SK-N-SH treated with all-trans-retinoic acid at 6 μM for 48 hours (cell line): ENCODE measurements around the gene SKIL.
A peak's percentile ranks its signal among the peaks of the same experiment; 100 is the strongest.

Experiments
- ATAC-seq: fragments of 200-7000 bp; cut with Tn5 transposase; 3 replicates; pipeline ENCODE4 v1.9.1; 2020; ENCODE audit warnings: mild to moderate bottlenecking, moderate library complexity
- ARNTL ChIP-seq: fragments of 450-650 bp; formaldehyde crosslinking; IDR thresholded peaks from 2 replicates; pipeline ENCODE4 v1.5.0; 2020; ENCODE audit warnings: low read depth, mild to moderate bottlenecking, moderate library complexity, borderline replicate concordance
- CSDC2 ChIP-seq: fragments of 250-450 bp; sonication (Bioruptor Pico); IDR thresholded peaks from 2 replicates; pipeline ENCODE4 v1.5.0; 2020; ENCODE audit warnings: mild to moderate bottlenecking, moderate library complexity
- ESRRG ChIP-seq: fragments of 250-450 bp; sonication (Bioruptor Pico); IDR thresholded peaks from 2 replicates; pipeline ENCODE4 v1.6.1; 2021; ENCODE audit warnings: mild to moderate bottlenecking
- GLIS3 ChIP-seq: fragments of 250-450 bp; sonication (Bioruptor Pico); IDR thresholded peaks from 2 replicates; pipeline ENCODE4 v1.5.0; 2020; ENCODE audit warnings: mild to moderate bottlenecking, moderate library complexity
- ISL1 ChIP-seq: fragments of 250-450 bp; sonication (Bioruptor Pico); IDR thresholded peaks from 2 replicates; pipeline ENCODE4 v2.1.2; 2022; ENCODE audit warnings: mild to moderate bottlenecking, moderate library complexity
- PPARA ChIP-seq: fragments of 250-450 bp; sonication (Bioruptor Pico); IDR thresholded peaks from 2 replicates; pipeline ENCODE4 v1.5.0; 2020; ENCODE audit warnings: mild to moderate bottlenecking, borderline replicate concordance
- RARB ChIP-seq: fragments of 250-450 bp; sonication (Bioruptor Pico); IDR thresholded peaks from 2 replicates; pipeline ENCODE4 v1.8.0; 2021; ENCODE audit warnings: mild to moderate bottlenecking, moderate library complexity
- SNAI2 ChIP-seq: fragments of 250-450 bp; sonication (Bioruptor Pico); IDR thresholded peaks from 2 replicates; pipeline ENCODE4 v1.5.0; 2020; ENCODE audit warnings: mild to moderate bottlenecking, moderate library complexity
- TCF4 ChIP-seq: fragments of 250-450 bp; sonication (Bioruptor Pico); IDR thresholded peaks from 2 replicates; pipeline ENCODE4 v1.8.0; 2021; ENCODE audit warnings: mild to moderate bottlenecking, moderate library complexity, borderline replicate concordance
- TOX ChIP-seq: fragments of 250-450 bp; sonication (Bioruptor Pico); IDR thresholded peaks from 2 replicates; pipeline ENCODE4 v1.8.0; 2021; ENCODE audit warnings: mild to moderate bottlenecking, moderate library complexity, borderline replicate concordance
- ZC3H10 ChIP-seq: fragments of 250-450 bp; sonication (Bioruptor Pico); IDR thresholded peaks from 2 replicates; pipeline ENCODE4 v1.5.1; 2021; ENCODE audit warnings: mild to moderate bottlenecking, moderate library complexity
- ZNF565 ChIP-seq: fragments of 450-650 bp; formaldehyde crosslinking; conservative IDR thresholded peaks from 2 replicates; pipeline ENCODE4 v1.5.0; 2020; ENCODE audit warnings: low read depth, mild to moderate bottlenecking, moderate library complexity
- ZNF70 ChIP-seq: fragments of 450-650 bp; formaldehyde crosslinking; IDR thresholded peaks from 2 replicates; pipeline ENCODE4 v1.5.0; 2020; ENCODE audit warnings: mild to moderate bottlenecking, moderate library complexity
- ZNF8 ChIP-seq: fragments of 450-650 bp; formaldehyde crosslinking; IDR thresholded peaks from 2 replicates; pipeline ENCODE4 v1.5.0; 2020; ENCODE audit warnings: mild to moderate bottlenecking, moderate library complexity
- TF ChIP-seq, protein P1 (sequence below): fragments of 250-450 bp; sonication (Bioruptor Pico); IDR thresholded peaks from 2 replicates; pipeline ENCODE4 v1.8.0; 2020; ENCODE audit warnings: mild to moderate bottlenecking, moderate library complexity, borderline replicate concordance
- TF ChIP-seq, protein P2 (sequence below): fragments of 250-450 bp; sonication (Bioruptor Pico); IDR thresholded peaks from 2 replicates; pipeline ENCODE4 v1.5.1; 2021; ENCODE audit warnings: mild to moderate bottlenecking, moderate library complexity
- TF ChIP-seq, protein P3 (sequence below): fragments of 250-450 bp; sonication (Bioruptor Pico); IDR thresholded peaks from 2 replicates; pipeline ENCODE4 v1.5.1; 2020; ENCODE audit warnings: low read depth, mild to moderate bottlenecking, moderate library complexity
- TF ChIP-seq, protein P4 (sequence below): fragments of 250-450 bp; sonication (Bioruptor Pico); IDR thresholded peaks from 2 replicates; pipeline ENCODE4 v1.8.0; 2021; ENCODE audit warnings: low read depth, mild to moderate bottlenecking, moderate library complexity, borderline replicate concordance
- TF ChIP-seq, protein P5 (sequence below): fragments of 250-450 bp; sonication (Bioruptor Pico); IDR thresholded peaks from 2 replicates; pipeline ENCODE4 v1.5.0; 2020; ENCODE audit warnings: mild to moderate bottlenecking, moderate library complexity

SKIL gene

DNA sequence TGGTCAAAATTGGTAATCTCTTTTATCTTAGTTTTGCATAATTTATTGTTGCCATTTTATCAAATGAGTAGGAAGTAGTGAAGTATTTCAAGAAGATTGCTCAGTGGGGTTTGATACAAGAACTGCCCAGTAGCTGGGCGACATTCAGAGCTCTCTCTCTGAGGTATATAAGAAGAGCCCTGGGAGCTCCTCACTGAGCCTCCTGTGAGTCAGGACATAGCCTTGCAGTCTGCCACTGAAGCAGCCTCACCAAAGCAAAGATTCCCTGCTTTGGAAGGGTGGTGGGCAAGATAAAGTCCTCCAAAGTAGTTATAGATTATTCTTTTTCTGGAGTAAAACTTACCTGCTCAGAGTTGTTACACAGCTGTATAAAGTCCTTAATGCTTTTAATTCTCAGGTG lies 26.1 kb downstream of the SKIL start:
- TF ChIP-seq, protein P1, sequence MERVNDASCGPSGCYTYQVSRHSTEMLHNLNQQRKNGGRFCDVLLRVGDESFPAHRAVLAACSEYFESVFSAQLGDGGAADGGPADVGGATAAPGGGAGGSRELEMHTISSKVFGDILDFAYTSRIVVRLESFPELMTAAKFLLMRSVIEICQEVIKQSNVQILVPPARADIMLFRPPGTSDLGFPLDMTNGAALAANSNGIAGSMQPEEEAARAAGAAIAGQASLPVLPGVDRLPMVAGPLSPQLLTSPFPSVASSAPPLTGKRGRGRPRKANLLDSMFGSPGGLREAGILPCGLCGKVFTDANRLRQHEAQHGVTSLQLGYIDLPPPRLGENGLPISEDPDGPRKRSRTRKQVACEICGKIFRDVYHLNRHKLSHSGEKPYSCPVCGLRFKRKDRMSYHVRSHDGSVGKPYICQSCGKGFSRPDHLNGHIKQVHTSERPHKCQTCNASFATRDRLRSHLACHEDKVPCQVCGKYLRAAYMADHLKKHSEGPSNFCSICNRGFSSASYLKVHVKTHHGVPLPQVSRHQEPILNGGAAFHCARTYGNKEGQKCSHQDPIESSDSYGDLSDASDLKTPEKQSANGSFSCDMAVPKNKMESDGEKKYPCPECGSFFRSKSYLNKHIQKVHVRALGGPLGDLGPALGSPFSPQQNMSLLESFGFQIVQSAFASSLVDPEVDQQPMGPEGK (CRISPR knock-in tag): no peak
- TF ChIP-seq, protein P2, sequence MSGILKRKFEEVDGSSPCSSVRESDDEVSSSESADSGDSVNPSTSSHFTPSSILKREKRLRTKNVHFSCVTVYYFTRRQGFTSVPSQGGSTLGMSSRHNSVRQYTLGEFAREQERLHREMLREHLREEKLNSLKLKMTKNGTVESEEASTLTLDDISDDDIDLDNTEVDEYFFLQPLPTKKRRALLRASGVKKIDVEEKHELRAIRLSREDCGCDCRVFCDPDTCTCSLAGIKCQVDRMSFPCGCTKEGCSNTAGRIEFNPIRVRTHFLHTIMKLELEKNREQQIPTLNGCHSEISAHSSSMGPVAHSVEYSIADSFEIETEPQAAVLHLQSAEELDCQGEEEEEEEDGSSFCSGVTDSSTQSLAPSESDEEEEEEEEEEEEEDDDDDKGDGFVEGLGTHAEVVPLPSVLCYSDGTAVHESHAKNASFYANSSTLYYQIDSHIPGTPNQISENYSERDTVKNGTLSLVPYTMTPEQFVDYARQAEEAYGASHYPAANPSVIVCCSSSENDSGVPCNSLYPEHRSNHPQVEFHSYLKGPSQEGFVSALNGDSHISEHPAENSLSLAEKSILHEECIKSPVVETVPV (CRISPR knock-in tag): no peak
- TF ChIP-seq, protein P3, sequence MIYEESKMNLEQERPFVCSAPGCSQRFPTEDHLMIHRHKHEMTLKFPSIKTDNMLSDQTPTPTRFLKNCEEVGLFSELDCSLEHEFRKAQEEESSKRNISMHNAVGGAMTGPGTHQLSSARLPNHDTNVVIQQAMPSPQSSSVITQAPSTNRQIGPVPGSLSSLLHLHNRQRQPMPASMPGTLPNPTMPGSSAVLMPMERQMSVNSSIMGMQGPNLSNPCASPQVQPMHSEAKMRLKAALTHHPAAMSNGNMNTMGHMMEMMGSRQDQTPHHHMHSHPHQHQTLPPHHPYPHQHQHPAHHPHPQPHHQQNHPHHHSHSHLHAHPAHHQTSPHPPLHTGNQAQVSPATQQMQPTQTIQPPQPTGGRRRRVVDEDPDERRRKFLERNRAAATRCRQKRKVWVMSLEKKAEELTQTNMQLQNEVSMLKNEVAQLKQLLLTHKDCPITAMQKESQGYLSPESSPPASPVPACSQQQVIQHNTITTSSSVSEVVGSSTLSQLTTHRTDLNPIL (CRISPR knock-in tag): no peak
- no peak for TF ChIP-seq GLIS3 (CRISPR knock-in tag)
- no peak for TF ChIP-seq PPARA (CRISPR knock-in tag)
- no peak for TF ChIP-seq TCF4 (CRISPR knock-in tag)
- TF ChIP-seq SNAI2 (CRISPR knock-in tag): no peak
- no peak for TF ChIP-seq ZNF70
- TF ChIP-seq TOX (CRISPR knock-in tag): no peak
- no peak for TF ChIP-seq ZNF565 (CRISPR knock-in tag)
- no peak for TF ChIP-seq ESRRG (CRISPR knock-in tag)
- no peak for TF ChIP-seq ARNTL (CRISPR knock-in tag)
- peak; percentile 87 for ATAC-seq

DNA sequence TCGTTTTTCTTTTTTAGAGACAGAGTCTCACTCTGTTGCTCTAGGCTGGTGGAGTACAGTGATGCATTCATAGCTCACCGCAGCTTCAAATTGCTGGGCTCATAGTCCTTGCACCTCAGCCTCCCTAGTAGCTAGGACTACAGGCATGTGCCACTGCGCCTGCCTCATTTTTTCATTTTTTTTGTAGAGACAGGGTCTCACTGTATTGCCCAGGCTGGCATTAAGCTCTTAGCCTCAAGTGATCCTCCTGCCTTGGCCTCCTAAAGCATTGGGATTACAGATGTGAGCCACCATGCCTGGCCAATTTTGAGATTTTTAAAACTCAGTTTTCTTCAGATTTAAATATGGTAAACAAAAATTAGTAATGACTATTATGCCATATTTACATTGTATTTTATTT lies 29.0 kb downstream of the SKIL start:
- no peak for TF ChIP-seq CSDC2 (CRISPR knock-in tag)
- TF ChIP-seq, protein P3 (CRISPR knock-in tag): no peak
- TF ChIP-seq ZNF8 (CRISPR knock-in tag): no peak

DNA sequence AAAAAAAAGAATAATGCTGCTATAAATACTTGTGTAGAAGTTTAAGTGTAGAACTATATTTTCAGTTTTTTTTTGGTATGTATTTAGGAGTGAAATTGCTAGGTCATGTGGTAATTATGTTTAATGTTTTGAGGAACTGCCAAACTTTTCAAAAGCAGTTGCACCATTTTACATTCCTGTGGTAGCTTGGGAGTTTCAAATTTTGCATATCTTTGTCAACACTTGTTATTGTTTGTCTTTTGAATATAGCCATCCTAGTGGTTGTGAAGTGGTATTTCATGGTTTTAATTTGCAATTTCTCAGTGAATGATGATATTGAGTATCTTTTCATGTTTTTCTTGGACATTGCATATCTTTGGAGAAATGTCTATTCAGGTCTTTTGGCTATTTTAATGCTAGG lies 30.4 kb downstream of the SKIL start:
- TF ChIP-seq ZNF8 (CRISPR knock-in tag) (no peak), ZC3H10 (CRISPR knock-in tag) (no peak), PPARA (CRISPR knock-in tag) (no peak), RARB (CRISPR knock-in tag) (no peak), ISL1 (CRISPR knock-in tag) (no peak), GLIS3 (CRISPR knock-in tag) (no peak), ESRRG (CRISPR knock-in tag) (no peak), SNAI2 (CRISPR knock-in tag) (no peak), ARNTL (CRISPR knock-in tag) (no peak)
- TF ChIP-seq, protein P4, sequence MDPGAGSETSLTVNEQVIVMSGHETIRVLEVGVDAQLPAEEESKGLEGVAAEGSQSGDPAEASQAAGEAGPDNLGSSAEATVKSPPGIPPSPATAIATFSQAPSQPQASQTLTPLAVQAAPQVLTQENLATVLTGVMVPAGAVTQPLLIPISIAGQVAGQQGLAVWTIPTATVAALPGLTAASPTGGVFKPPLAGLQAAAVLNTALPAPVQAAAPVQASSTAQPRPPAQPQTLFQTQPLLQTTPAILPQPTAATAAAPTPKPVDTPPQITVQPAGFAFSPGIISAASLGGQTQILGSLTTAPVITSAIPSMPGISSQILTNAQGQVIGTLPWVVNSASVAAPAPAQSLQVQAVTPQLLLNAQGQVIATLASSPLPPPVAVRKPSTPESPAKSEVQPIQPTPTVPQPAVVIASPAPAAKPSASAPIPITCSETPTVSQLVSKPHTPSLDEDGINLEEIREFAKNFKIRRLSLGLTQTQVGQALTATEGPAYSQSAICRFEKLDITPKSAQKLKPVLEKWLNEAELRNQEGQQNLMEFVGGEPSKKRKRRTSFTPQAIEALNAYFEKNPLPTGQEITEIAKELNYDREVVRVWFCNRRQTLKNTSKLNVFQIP: no peak
- TF ChIP-seq, protein P2 (CRISPR knock-in tag): no peak
- TF ChIP-seq, protein P5, sequence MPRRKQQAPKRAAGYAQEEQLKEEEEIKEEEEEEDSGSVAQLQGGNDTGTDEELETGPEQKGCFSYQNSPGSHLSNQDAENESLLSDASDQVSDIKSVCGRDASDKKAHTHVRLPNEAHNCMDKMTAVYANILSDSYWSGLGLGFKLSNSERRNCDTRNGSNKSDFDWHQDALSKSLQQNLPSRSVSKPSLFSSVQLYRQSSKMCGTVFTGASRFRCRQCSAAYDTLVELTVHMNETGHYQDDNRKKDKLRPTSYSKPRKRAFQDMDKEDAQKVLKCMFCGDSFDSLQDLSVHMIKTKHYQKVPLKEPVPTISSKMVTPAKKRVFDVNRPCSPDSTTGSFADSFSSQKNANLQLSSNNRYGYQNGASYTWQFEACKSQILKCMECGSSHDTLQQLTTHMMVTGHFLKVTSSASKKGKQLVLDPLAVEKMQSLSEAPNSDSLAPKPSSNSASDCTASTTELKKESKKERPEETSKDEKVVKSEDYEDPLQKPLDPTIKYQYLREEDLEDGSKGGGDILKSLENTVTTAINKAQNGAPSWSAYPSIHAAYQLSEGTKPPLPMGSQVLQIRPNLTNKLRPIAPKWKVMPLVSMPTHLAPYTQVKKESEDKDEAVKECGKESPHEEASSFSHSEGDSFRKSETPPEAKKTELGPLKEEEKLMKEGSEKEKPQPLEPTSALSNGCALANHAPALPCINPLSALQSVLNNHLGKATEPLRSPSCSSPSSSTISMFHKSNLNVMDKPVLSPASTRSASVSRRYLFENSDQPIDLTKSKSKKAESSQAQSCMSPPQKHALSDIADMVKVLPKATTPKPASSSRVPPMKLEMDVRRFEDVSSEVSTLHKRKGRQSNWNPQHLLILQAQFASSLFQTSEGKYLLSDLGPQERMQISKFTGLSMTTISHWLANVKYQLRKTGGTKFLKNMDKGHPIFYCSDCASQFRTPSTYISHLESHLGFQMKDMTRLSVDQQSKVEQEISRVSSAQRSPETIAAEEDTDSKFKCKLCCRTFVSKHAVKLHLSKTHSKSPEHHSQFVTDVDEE (CRISPR knock-in tag): no peak
- TF ChIP-seq, protein P3 (CRISPR knock-in tag): no peak
- ATAC-seq: no peak

More for the DNA sequence above, 29.0 kb downstream of the SKIL start:
- ATAC-seq: no peak
